Esophagus muscularis mucosa (tissue), 4 donors: ENCODE results near the gene FAM13A.
"Not testable (repeated sequence)": the region's sequence is repeated elsewhere in the genome, so short reads cannot be mapped to it uniquely, and the experiment has no call there.

Source experiments
- CTCF ChIP-seq, 3 experiments: fragments of 200-600 bp in 2 of 3; fragments of 450-650 bp in 1 of 3; sonication (generic) in 2 of 3; IDR thresholded peaks; one replicate each; pipeline ENCODE4 v1.5.1; 2017 to 2019; ENCODE audit warnings: antibody characterized with exemption in 3 of 3, mild to moderate bottlenecking in 2 of 3, moderate library complexity in 1 of 3
- EP300 ChIP-seq: sonication (generic); formaldehyde crosslinking; IDR thresholded peaks from one replicate; pipeline ENCODE4 v1.6.1; 2017; ENCODE audit warnings: antibody characterized with exemption
- POLR2A ChIP-seq: fragments of 450-650 bp; IDR thresholded peaks from one replicate; pipeline ENCODE4 v1.6.1; 2017; ENCODE audit warnings: antibody characterized with exemption, moderate library complexity, mild to moderate bottlenecking, low read depth

GRCh38 chr4:88995257-88995656 is 61.7 kb downstream of the FAM13A start:
- not testable (repeated sequence) for TF ChIP-seq EP300; CTCF (IDR thresholded peaks at IDR 0.05); POLR2A
